Right forelimb (tissue), 1 donor: Measurements from ENCODE around the gene TSPAN12.
"Not testable (repeated sequence)": the region's sequence is repeated elsewhere in the genome, so short reads cannot be mapped to it uniquely, and the experiment has no call there.

Experiments used
- DNase-seq: peaks from one replicate; pipeline ENCODE4 v3.0.0-alpha.2; 2018

Gene TSPAN12

GRCh38 chr7:120799813-120800475 lies 58.0 kb downstream of the TSPAN12 start:
- no peak for DNase-seq

- no peak for DNase-seq
Measured at GRCh38 chr7:120799147-120799546, 58.8 kb downstream of the TSPAN12 start.

- no peak for DNase-seq
Measured at GRCh38 chr7:120797026-120797645, 60.8 kb downstream of the TSPAN12 start.

DNA sequence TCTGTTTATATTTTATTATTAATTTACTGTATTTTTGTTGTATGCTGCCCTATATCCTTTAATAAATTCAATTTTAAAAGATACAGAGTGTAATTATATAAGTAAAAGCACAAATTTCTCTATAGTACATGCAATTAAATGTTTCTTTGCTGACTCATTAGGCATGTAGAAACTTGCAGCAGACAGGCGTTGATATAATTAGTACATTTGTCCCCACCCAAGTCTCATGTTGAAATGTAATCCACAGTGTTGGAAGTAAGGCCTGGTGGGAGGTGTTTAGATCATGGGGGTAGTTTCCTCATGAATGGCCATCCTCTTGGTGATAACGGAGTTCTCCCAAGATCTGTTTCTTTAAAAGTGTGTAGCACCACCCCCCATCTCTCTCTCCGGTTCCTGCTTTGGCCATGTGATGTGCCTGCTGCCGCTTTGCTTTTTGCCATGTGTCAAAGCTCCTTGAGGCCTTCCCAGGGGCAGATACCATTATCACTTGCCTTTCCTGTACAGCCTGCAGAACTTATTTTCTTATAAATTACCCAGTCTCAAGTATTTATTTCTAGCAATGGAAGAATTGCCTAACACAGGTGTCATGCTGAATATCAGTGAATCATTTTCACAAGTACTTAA lies 63.7 kb downstream of the TSPAN12 start:
- DNase-seq, result no peak

DNA sequence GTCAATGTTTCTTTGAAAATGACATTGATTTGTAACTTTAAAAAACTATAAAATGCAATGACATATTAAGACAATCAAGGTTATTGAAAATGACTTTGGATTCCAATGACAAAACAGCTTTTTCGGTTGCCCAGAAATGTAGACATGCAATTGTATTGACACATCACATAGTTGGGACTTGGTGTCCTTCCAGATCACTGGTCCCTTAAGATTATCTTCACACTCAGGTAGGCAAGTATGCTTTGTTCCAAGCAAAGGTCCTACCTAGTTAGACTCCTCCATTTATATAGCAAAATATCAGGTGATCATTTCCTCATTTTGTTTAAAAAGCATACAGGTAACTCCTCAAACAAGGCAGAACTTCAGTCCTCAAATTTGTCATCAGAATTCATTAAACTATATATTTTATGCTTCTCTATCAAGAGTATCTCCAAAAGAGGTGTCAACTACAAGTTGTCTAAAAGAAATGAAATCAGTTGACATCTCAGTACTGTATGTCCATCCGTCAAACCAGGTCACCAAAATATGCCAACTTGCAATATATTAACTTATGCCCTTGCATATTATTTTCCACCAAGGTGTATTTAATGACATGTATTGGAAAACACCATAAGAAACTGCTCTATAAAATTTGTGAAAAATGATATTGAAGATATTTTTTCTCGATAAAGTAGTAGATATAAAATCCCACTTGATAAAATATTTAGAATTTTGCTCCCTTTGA lies 64.6 kb downstream of the TSPAN12 start:
- DNase-seq, result no peak

DNA sequence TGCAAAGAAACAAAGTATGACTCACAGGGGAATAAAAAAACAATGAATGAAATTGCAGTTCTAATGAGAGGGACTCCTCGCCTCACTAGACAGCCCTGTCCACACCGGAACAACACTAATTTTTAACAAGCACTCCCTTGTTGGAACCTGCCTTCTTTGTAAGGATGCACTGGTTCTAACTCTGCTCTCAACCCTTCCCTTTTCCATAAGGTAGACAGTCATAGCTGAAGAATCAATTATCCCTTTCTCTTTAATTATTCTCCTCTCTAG lies 65.1 kb downstream of the TSPAN12 start:
- DNase-seq, result no peak

- DNase-seq, result peak; percentile 72
Measured at GRCh38 chr7:120792091-120792860, 65.7 kb downstream of the TSPAN12 start.

DNA sequence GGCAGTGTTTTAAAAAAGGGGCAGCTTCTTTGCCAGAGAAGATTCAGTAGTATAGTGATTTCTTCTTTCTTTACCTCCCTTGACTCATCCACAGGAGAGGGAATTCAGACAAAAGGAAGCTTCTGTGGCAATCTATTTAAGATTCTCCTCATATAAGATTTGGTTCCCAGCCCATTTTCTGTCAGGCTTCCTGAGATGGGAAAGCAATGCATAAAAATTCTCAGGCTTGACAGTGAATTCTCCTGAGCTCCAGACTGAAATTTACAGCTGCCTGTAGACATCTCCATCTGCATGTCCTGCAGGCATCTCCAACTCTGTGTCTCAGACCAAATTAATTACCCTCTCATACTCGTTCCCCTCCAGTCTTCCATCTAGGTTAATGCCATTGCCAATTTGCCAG lies 72.8 kb downstream of the TSPAN12 start:
- no peak for DNase-seq

DNA sequence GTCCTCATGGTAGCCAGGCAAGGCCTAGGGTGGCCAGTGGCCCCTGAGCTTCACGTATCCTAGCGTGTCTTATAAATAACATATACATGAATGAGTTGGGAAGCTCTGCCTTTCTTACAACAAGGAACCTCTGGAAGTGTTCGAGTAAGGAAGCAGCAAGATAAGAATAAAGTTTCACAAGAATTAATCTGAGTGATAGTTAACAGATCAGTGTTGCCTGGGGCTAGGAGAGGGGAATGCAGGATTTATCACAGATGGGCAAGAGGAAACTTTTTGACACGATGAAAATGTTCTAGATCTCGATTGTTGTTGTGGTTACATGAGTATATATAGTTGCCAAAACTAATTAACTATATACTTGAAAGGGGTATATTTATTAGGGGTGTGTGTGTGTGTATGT lies 74.2 kb downstream of the TSPAN12 start:
- DNase-seq, result no peak

- no peak for DNase-seq
Measured at GRCh38 chr7:120783273-120783672, 74.7 kb downstream of the TSPAN12 start.

DNA sequence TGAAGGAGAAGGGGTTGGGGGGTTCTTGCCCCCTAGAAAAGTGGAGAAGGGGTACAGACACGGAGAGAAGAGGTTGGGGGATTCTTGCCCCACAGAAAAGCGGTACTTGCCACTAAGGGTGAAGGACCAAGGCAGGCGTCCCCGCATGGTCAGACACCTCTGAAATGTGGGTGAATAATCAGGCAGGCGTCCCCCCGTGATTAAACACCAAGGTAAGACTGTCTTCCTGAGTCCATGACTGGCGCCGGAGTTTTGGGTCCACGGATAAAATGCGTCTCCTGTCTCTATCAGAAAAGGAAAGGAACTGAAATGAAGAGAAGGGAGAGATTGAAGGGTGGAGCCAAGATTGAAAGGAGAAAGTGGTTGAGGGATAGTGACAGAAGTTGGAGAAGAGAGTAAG lies 76.0 kb downstream of the TSPAN12 start:
- DNase-seq, result not testable (repeated sequence)

GRCh38 chr7:120780938-120781337 lies 77.0 kb downstream of the TSPAN12 start:
- no peak for DNase-seq

DNA sequence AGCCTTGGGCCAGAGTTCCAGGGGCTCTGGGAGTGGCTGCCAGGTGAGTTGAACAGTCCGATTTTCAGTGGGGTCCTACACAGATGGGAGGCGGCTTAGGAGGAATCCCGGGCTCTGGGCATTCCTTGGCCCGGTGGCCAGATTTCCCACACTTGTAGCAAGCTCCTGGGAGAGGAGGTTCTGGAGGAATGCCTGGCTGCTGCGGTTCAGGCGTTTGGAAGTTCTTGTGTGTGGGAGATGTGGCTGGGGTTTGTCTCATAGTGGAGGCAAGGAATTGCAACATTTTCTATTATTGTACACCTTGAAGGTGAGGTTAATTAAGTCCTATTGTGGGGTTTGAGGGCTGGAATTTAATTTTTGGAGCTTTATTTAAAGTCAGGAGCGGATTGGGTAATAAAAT lies 77.5 kb downstream of the TSPAN12 start:
- DNase-seq, result not testable (repeated sequence)

DNA sequence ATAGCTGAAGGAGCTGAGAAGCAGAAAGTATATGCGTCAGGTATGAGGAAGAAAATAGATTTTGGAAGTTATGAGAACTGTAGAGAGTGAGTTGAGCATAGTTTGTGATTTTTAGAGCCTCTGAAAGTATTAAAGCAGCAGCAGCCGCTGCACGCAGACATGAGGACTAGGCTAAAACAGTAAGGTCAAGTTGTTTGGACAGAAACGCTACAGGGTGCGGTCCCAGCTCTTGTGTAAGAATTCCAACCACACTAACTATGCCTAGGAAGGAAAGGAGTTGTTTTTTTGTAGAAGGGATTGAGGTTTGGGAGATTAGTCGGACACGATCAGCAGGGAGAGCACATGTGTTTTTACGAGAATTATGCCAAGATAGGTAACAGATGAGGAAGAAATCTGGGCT lies 78.9 kb downstream of the TSPAN12 start:
- DNase-seq, result not testable (repeated sequence)

- no peak for DNase-seq
Measured at GRCh38 chr7:120775755-120776154, 82.2 kb downstream of the TSPAN12 start.

- no peak for DNase-seq
Measured at GRCh38 chr7:120774481-120774880, 83.5 kb downstream of the TSPAN12 start.

- no peak for DNase-seq
Measured at GRCh38 chr7:120770206-120770605, 87.7 kb downstream of the TSPAN12 start.

- no peak for DNase-seq
Measured at GRCh38 chr7:120760851-120761250, 97.1 kb downstream of the TSPAN12 start.

GRCh38 chr7:120760050-120760449 lies 97.9 kb downstream of the TSPAN12 start:
- DNase-seq, result no peak

GRCh38 chr7:120743128-120743527 lies 114.8 kb downstream of the TSPAN12 start:
- no peak for DNase-seq

GRCh38 chr7:120742372-120742771 lies 115.6 kb downstream of the TSPAN12 start:
- DNase-seq, result no peak

DNA sequence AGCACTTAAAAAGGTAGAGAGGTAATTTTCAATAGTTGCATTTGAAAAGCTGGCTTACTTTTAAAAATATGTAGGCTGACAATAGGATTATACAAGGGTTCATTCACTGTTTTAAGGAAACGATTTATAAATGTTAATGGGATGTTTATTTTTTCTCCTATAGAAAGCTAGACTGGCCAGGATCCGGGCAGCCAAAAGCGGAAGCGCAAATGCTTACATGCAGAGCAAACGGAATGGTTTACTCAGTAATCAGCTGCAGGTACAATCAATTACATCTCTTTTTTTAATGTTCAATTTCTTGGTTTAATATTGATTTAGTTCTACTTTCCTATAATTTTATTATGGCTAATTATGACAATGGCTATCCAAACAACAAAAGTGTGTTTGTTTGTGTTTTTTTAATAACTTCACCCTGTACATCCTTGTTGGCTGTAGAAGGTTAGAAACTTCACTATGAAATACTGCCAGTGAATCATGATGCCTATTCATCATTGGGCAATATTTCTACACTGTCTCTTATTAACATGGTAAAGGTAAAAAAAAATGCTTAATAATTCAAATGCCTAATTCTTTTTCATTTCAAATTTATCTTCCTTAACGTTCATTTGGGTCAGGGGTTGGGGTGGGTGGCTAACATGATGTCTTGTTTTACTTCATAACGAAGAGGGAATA lies 116.4 kb downstream of the TSPAN12 start:
- no peak for DNase-seq

GRCh38 chr7:120740348-120740747 lies 117.6 kb downstream of the TSPAN12 start:
- no peak for DNase-seq
